Uterus (tissue), 4 donors: ENCODE results near the gene AADACL4. TPM values are rescaled to one million over a fixed set of nuclear protein-coding genes. Genes with fewer than 3 reads are reported as not detected.

Source experiments
- DNase-seq, 2 donors: peaks; one replicate each; pipeline ENCODE4 v3.0.0-alpha.2; 2019 to 2020
- H3K27ac ChIP-seq, 2 donors: fragments of 200-600 bp; sonication (generic); 1 replicate in 1 of 2; 2 replicates in 1 of 2; pipeline ENCODE4 v1.5.1; 2016 to 2018
- H3K27me3 ChIP-seq, 2 donors: fragments of 200-600 bp; sonication (generic); one replicate each; pipeline ENCODE4 v1.5.1; 2018 to 2019; ENCODE audit warnings: control low read depth in 1 of 2
- H3K36me3 ChIP-seq, 2 donors: fragments of 200-600 bp; sonication (generic); one replicate each; pipeline ENCODE4 v1.5.1; 2019; ENCODE audit warnings: control low read depth in 1 of 2
- H3K4me1 ChIP-seq, 2 donors: fragments of 200-600 bp; sonication (generic); one replicate each; pipeline ENCODE4 v1.5.1; 2018 to 2019; ENCODE audit warnings: control low read depth in 1 of 2
- H3K4me3 ChIP-seq, 2 donors: fragments of 200-600 bp; sonication (generic); 1 replicate in 1 of 2; 2 replicates in 1 of 2; pipeline ENCODE4 v1.5.1; 2018 to 2019; ENCODE audit warnings: mild to moderate bottlenecking in 1 of 2
- H3K9me3 ChIP-seq, 2 donors: fragments of 200-600 bp; sonication (generic); one replicate each; pipeline ENCODE4 v1.5.1; 2019; ENCODE audit warnings: control low read depth in 1 of 2
- POLR2A ChIP-seq, 2 donors: fragments of 450-650 bp; IDR thresholded peaks; one replicate each; pipeline ENCODE4 v1.6.1; 2016; ENCODE audit warnings: antibody characterized with exemption in 2 of 2, mild to moderate bottlenecking in 1 of 2, moderate library complexity in 1 of 2
- intact Hi-C: fragments of 100-400 bp; cut with DNase I; formaldehyde crosslinking; loops from one replicate; pipeline ENCODE4 v1.15.1; 2023; ENCODE audit warnings: low total_unique reads
- total RNA-seq, 4 donors: library from RNA; depleted of rRNA in 3 of 4; stranded (reverse); fragments of >200 nt in 3 of 4; gene quantifications; one replicate each; pipeline versions ENCODE4 v1.1.0 to v1.2.4, GENCODE V29; 2014 to 2023
- TF ChIP-seq, protein P1 (sequence below), 4 experiments: fragments of 200-600 bp in 2 of 4; fragments of 450-650 bp in 2 of 4; sonication (generic) in 2 of 4; IDR thresholded peaks; one replicate each; pipeline ENCODE4 v1.5.1; 2016 to 2019; ENCODE audit warnings: antibody characterized with exemption in 4 of 4, mild to moderate bottlenecking in 2 of 4, moderate library complexity in 1 of 4
- donor health status: DM: yes; HTN: yes; CAD: no.

The AADACL4 gene
- under 1 TPM in 2 of 4 donors, not detected in 2; 0.14 to 0.46 TPM for total RNA-seq

GRCh38 chr1:12643785-12644184 lies at the start of gene AADACL4:
TSS of gene AADACL4 (plus strand) at chr1:12644085. CDS start at chr1:12644547, 462 bp downstream.
- DNase-seq = no peak
- TF ChIP-seq POLR2A (IDR thresholded peaks at IDR 0.05) = no peak
- TF ChIP-seq, protein P1, sequence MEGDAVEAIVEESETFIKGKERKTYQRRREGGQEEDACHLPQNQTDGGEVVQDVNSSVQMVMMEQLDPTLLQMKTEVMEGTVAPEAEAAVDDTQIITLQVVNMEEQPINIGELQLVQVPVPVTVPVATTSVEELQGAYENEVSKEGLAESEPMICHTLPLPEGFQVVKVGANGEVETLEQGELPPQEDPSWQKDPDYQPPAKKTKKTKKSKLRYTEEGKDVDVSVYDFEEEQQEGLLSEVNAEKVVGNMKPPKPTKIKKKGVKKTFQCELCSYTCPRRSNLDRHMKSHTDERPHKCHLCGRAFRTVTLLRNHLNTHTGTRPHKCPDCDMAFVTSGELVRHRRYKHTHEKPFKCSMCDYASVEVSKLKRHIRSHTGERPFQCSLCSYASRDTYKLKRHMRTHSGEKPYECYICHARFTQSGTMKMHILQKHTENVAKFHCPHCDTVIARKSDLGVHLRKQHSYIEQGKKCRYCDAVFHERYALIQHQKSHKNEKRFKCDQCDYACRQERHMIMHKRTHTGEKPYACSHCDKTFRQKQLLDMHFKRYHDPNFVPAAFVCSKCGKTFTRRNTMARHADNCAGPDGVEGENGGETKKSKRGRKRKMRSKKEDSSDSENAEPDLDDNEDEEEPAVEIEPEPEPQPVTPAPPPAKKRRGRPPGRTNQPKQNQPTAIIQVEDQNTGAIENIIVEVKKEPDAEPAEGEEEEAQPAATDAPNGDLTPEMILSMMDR (IDR thresholded peaks at IDR 0.05) = no peak
- H3K27ac ChIP-seq = no peak within 1 kb of the TSS
- intact Hi-C loops = no loop called here
- H3K27me3 ChIP-seq = no peaks in the 10 kb centered on the region
- no peak within 1 kb of the TSS for H3K4me3 ChIP-seq
- peaks cover 0 to 5% of the 10 kb centered on the region in 2 donors for H3K9me3 ChIP-seq
- no peaks in the 10 kb centered on the region for H3K4me1 ChIP-seq
- no peaks in the 10 kb centered on the region for H3K36me3 ChIP-seq

DNA sequence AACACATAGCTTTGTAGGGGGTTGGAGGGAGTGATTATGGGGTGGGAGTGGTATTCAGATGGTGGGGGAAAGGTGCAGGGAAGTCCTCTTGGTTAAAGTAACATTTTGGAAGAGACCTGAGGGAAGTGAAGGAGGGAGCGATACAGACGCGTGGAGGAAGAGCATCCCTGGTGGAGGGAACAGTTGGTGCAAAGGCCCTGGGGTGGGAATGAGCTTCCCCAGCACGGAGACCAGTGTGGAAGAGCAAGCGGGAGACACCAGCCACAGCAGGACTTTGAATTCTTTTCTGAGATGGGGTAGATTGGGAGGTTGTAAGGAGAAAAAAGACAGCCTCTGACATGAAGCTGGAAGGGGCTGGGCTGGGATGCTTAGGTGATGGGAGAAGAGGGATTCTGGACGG lies 49.4 kb upstream of the AADACL4 start:
- no peak for TF ChIP-seq POLR2A (IDR thresholded peaks at IDR 0.05)
- TF ChIP-seq, protein P1 (IDR thresholded peaks at IDR 0.05) = no peak
- Histone ChIP-seq H3K4me1 (peaks cover 8 to 22% of the 10 kb centered on the region in 2 donors), H3K9me3 (no peaks in the 10 kb centered on the region), H3K4me3 (no peak overlapping the region), H3K36me3 (no peaks in the 10 kb centered on the region), H3K27ac (peak overlapping the region; percentile 87 to 92), H3K27me3 (no peaks in the 10 kb centered on the region)
- intact Hi-C loops = no loop called here
- no peak for DNase-seq

GRCh38 chr1:12594966-12595756 lies 48.7 kb upstream of the AADACL4 start:
- intact Hi-C loops = no loop called here
- H3K4me3 ChIP-seq = peak overlapping the region; percentile 15 to 39
- H3K9me3 ChIP-seq = no peaks in the 10 kb centered on the region
- peak in 1 of 2 donors; percentile 13 for TF ChIP-seq POLR2A (IDR thresholded peaks at IDR 0.05)
- TF ChIP-seq, protein P1 (IDR thresholded peaks at IDR 0.05) = no peak
- peak; percentile 58 to 78 for DNase-seq
- no peaks in the 10 kb centered on the region for H3K27me3 ChIP-seq
- peak overlapping the region; percentile 87 to 92 for H3K27ac ChIP-seq
- H3K36me3 ChIP-seq = no peaks in the 10 kb centered on the region
- peaks cover 8 to 23% of the 10 kb centered on the region in 2 donors for H3K4me1 ChIP-seq

GRCh38 chr1:12595757-12596006 lies 48.2 kb upstream of the AADACL4 start:
- intact Hi-C loops = no loop called here
- Histone ChIP-seq H3K27ac (peak overlapping the region; percentile 87 to 92), H3K9me3 (no peaks in the 10 kb centered on the region), H3K36me3 (no peaks in the 10 kb centered on the region), H3K27me3 (no peaks in the 10 kb centered on the region), H3K4me3 (peak overlapping the region; percentile 15 to 39), H3K4me1 (peaks cover 3 to 28% of the 10 kb centered on the region in 2 donors)
- DNase-seq = no peak
- TF ChIP-seq, protein P1 (IDR thresholded peaks at IDR 0.05) = no peak
- TF ChIP-seq POLR2A (IDR thresholded peaks at IDR 0.05) = no peak

DNA sequence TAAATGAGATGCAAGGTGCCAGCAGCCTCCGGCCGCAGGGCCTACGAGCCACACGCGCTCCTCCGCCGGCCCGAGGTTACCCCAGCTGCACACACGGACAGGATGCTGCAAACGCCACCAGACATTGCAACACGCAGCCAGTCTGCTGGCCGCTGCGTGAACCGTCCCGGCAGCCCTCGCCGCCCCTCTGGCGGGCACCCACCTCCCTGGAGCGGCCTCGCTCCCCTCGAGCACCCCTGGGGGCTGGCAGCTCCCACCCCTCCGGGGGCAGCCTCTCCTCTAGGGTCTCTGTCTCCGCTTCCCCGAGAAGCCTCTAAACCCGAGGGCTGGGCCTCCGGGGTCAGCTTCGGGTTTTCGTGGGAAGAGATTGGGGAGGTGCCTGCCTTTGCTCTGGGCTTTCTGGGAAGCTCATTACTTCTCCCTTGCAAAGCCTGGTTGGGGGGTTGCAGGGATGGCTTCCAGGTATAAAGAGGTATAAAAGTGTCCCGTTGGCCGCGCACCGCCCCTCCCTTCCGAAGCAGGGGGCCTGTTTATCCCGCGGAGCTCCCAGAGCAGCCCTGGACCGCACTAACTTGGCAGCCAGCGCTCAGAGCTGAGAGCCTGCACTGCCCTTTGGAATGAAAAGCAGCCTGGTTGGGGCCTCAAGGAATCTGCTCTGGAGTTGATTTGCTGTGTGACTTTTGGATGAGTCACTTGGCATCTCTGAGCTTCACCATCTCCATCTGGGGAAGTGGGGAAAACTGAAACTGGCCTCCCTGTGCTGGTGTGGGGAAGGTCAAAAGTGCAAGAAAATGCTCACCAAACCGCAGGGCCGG lies 47.7 kb upstream of the AADACL4 start:
- Histone ChIP-seq H3K4me1 (peaks cover 0 to 25% of the 10 kb centered on the region in 2 donors), H3K9me3 (no peaks in the 10 kb centered on the region), H3K36me3 (no peaks in the 10 kb centered on the region), H3K27me3 (no peaks in the 10 kb centered on the region), H3K27ac (peak overlapping the region; percentile 87 to 92), H3K4me3 (peak overlapping the region; percentile 15 to 39)
- peak; percentile 87 to 88 for DNase-seq
- TF ChIP-seq, protein P1 (IDR thresholded peaks at IDR 0.05) = no peak
- peak in 1 of 2 donors; percentile 40 for TF ChIP-seq POLR2A (IDR thresholded peaks at IDR 0.05)
- intact Hi-C loops = no loop called here
